A172 (cell line): Measurements from ENCODE around the gene ADARB1. TPM values are rescaled to one million over a fixed set of nuclear protein-coding genes. Genes with fewer than 3 reads are reported as not detected.

Experiments
- DNase-seq: peaks from one replicate; pipeline ENCODE4 v3.0.0-alpha.2; 2015; ENCODE audit warnings: low spot score
- total RNA-seq: library from RNA; depleted of rRNA; stranded (reverse); fragments of >200 nt; shearing (Covaris generic); gene quantifications from 2 replicates; pipeline ENCODE4 v1.2.3, GENCODE V29; 2014

The ADARB1 gene
- total RNA-seq, 1 experiment from 2014 or later = 15.7 TPM

DNA sequence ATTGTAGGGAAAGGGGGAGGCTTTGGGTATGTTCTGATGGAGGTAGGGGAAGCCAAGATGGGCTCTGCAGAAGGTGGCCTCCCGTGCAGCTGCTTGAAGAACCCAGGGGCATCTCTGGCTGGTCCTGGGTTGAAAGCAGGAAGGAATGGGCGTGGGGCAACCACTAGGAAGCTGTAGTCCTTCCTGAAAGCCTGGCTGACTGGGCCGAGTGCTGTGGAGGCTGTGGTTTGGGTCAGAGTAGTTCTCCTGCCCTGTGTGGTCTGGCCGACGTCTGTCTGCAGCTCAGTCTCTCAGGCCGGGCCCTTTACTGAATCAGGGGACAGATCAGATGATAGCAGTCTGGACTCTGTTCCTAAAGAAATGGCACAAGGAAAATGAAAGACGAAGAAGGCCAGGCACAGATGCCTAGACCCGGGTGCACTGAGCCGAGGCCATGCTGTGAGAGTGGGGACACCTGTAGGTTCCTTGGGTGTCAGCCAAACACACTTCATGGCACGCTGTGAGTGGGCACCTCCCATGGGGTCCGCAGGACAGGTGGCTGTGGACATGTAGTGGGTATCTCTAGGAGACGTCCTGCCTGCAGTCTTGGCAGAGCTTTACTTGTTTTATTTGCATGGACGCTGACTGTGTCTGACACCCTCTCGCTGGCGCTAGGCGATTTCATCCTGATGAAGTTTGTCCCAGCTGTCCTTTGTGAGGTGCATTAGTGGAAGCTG, 126.4 kb downstream of the ADARB1 start:
- DNase-seq = no peak

DNA sequence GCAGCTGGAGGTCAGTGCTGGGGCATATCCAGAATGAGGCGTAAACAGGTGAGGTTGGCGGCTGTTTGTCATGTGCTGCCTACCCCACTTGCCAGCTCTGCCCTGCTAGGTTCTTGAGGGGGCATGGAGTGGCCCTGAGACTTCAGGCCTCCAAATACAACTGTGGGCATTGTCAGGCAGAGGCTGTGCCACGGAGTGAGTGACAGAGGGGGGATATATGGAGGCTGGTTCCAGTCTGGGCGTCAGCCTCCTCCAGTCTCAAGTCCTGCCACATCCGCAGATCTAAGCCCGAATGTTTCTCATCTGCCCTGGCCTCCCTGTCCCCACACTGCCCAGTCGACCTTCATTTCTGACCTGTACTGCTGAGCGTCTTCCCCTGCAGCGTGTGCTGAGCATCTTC, 128.0 kb downstream of the ADARB1 start:
- DNase-seq = no peak

DNA sequence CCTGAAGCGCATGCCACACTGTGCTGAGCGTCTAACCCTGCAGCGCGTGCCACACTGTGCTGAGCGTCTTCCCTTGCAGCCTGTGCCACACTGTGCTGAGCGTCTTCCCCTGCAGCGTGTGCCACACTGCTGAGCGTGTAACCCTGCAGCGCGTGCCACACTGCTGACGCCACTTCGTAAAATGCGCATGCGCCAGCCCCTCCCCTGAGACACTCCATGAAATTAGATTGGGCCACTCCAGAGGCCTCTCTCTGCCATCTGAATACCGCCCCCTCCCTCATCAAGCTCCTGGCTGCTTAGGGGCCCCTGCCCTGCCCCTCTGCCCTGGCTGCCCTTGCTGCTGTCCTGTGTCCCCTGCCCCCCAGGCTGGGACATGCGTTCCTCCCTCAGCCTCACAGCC, 128.5 kb downstream of the ADARB1 start:
- no peak for DNase-seq

DNA sequence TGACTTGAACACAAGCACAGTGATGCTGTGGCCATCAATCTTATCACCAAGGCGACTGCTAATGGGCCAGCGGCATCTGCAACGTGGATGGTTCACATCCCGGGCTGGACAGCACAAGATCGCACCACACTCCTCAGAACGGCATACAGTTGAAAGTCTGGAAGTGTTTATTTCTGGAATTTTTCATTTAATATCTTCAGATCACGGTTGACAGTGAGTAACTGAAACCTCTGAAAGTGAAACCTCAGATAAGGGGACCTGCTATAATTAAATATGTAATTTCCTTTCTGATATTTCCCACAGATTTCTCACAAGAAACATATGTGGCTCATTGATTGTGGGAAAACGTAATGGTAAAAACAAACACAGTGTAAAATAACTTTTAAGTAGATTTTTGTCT, 129.6 kb downstream of the ADARB1 start:
- DNase-seq = no peak

DNA sequence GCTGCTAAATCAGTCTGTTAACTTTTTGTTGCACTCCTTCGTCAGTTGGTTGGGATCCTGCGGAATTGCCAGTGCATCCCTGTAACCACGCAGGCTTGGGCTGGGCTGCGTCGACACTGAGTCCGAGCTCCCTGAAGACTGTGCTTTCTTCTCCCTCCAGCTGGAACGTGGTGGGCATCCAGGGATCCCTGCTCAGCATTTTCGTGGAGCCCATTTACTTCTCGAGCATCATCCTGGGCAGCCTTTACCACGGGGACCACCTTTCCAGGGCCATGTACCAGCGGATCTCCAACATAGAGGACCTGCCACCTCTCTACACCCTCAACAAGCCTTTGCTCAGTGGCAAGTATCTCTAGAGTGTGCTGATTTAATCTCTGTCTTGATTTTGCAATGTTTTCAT, 130.0 kb downstream of the ADARB1 start:
- DNase-seq = no peak

DNA sequence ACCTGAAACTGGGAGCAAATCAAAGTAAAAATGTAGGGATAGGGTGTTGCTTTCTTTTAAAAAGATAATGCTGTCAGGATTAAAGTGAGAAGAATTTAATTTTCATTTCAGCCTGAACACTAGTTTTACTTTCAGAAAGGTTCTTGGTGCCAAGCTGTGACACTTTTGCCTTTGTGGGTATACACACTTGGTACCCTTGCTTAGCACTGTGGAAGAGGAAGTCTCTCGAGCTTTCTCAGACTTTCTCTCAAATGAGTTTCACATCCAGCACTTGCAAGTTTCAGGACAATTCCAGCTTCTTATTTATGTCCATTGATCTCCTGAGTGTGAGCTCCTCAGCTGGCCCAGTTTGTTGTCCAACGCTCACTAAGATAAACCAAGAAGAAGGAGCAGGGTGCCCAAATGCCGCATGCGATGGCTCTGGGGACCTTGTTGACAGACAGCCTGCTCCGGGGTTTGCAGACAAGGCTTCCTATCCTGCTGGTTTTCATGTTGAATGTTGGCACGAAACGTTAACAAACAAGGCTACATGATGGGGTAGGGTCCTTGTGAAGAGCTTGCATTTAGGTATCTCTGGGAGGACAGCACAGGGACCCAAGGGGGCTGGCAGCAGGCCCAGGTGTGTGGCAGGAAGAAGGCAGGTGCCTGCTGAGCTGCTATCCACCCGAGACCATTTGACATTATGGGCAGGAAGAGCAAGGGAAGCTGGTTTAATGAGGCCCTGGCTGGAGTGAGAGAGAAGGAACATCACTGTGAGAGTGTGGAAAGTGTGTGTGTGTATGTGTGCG, 133.7 kb downstream of the ADARB1 start:
- no peak for DNase-seq

DNA sequence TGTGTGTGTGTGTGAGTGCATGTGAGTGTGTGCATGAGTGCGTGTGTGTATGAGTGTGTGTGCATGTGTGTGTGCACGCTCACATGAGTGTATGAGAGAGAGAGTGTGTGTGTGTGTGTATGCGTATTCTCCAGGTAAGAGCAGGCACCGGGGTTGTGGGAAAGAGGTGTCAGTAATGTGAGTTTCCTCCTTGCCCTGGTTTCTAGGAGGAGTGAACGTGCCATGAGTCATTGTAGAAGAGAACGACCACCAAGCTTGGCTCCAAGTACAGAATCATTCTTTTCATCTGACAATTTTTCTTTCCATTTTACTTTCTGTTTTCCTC, 134.2 kb downstream of the ADARB1 start:
- DNase-seq = peak; percentile 40

DNA sequence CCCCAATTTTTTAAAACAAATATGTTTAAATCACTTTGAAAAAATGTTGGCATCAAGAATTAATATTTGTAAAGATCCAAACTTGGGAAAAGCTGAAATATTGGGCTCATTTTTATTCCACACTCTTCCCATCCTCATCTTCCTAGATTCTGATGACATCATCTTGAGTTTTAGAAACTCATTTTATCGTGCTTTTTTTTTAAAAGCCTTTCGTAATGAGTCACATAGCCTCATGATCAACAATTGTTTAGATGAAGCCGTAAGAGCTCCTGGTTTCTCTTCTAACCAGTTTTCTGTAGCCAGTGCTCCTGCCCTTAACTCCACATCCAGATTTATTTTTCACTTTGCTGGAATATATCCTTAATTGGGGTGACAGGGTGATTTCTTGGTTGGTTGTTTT, 134.7 kb downstream of the ADARB1 start:
- peak; percentile 66 for DNase-seq

DNA sequence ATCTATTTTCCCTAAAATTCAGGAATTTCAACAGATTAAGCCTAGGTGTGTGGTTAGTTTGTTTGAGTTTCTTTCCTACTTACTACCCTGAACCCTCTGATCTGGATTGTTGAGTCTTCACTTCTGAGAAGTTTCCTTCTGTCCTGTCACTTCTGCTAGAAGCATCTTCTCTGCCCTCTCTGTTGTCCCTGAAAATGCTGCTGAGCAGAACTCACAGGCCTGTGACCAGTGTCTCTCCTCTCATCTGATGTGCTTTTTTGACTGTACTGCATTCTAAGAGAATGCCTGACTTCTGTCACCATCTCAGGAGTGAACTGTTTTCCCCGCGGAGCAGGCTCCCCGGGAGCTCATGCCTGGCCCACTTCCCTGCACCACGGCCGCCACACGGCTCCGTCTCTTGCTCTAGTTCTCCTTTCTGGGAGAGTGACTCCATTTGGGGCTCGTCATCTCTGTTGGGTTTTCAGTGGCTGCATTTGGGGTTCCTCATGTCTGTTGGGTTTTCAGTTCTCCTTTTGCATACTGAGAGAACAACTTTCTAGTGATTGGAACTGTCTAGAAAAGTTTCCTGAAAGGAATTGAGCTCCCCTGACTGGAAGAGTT, 135.4 kb downstream of the ADARB1 start:
- no peak for DNase-seq

DNA sequence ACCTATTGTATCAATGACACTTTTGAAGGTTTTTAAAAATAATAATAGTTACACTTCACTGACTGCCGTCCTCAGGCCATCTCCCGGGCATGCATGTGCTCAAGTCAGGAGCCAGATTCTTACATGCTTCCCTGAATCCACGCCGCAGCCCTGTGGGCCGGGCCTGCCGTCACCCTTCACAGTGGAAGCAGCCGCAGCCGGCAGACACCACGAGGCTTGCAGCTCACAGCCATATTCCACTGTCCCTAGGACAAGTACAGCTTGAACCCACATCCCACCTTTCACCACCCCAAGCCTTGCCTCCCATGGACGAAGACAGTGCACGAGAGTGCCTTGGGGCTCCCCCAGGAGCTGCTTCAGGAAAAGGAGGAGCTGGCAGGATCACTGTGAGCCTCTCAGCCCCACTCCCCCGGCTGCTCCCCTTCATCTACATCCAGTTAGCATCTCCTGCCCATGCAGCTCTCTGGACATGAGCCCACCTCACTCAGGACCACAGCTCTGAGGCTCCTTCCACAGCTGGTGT, 136.1 kb downstream of the ADARB1 start:
- no peak for DNase-seq

DNA sequence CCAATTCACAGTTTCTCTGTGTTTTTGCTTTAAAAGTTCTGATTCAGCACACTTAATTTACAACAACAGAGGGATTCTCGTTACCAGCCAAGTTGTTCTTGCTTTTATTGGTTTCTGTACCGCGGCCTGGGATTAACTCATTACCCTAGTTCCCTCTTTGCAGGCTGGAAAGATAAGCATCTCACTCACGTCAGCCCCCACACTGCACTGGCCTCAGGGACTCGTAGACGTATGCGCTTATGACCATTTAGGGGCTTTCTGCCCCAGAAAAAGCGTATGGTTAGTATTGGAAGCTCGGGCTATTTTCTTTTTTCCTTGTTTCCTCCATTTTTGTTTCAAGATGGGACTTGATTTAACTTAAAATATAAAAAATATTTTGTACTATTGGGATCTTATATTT, 137.3 kb downstream of the ADARB1 start:
- no peak for DNase-seq

DNA sequence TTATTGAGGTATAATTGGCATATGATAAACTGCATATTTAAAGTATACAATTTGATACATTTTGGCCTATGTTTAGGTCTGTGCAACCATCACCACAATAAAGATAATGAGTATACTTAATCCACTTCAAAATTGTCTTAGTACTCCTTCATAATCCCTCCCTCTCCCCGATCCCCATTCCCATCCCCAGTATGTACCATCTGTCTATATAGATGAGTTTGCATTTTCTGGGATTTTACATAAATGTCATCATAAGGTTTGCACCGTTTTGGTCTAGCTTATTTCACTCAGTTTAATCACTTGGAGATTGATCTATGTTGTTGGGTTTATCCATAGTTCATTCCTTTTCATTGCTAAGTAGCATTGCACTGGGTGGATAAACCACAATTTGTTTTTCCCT, 139.0 kb downstream of the ADARB1 start:
- no peak for DNase-seq

DNA sequence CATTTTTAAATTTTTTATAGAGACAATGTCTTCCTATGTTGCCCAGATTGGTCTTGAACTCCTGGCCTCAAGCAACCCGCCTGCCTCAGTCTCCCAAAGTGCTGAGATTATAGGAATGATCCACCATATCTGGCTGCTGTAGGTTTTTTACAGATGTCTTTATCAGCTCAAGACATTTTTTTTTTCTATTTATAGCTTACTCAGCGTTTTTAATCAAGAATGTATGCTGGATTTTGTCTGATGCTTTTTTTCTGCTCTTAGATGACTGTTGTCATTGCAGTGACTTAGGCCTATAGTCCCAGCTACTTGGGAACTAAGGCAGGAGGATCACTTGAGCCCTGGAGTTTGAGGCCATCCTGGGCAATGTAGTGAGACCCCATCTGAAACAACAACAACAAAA, 140.8 kb downstream of the ADARB1 start:
- no peak for DNase-seq

DNA sequence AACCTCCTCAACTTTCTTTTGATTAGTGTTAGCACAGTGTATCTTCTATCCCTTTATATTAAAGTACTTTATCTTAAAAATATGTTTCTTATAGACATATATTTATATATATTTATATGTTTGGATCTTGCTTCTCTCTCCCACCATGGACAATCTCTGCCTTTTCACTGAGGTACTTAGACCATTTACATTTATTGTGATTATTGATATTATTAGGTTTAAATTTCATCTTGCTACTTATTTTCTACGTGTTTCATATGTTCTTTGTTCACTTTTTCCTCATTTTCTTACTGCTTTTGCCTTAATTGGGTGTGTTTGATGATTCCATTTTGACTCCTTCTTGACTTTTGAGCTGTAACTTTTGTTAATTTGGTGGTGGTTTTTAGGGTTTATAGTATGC, 142.6 kb downstream of the ADARB1 start:
- DNase-seq = no peak

DNA sequence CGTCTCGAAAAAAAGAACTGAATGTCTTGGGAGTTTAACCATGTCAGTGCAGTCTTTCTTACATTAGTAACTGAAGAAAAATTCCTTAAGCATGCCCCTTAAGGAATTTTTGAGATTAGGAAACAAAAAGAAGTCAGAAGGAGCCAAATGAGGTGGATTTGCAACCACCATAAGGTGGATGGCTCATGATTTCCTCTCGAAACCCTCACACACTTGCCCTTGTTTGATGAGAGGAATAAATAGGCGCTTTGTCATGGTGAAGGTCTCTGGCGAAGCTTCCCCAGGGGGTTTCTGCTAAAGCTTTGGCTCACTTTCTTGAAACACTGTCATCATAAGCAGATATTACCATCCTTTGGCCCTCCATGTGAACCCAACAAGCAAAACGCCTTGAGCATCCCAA, 145.1 kb downstream of the ADARB1 start:
- no peak for DNase-seq

DNA sequence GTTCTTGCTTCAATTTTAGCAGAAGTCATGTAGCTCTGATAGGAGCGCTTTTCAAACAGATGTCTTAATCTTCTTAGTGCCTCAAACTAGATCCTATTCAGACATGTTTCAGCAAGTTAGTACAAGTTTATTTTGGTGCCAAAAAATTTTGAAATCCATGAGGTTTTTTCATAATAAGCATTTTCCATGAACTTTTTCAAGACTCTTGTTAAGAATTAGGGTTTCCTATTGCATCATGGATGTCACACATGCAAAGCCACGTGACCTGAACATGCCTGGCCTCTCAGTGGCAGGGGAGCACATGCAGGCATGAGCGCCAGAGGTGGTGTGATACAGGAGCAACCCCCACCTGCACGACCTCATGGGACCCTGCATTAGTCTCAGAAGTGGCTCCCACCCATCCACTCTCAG, 145.7 kb downstream of the ADARB1 start:
- DNase-seq = no peak

DNA sequence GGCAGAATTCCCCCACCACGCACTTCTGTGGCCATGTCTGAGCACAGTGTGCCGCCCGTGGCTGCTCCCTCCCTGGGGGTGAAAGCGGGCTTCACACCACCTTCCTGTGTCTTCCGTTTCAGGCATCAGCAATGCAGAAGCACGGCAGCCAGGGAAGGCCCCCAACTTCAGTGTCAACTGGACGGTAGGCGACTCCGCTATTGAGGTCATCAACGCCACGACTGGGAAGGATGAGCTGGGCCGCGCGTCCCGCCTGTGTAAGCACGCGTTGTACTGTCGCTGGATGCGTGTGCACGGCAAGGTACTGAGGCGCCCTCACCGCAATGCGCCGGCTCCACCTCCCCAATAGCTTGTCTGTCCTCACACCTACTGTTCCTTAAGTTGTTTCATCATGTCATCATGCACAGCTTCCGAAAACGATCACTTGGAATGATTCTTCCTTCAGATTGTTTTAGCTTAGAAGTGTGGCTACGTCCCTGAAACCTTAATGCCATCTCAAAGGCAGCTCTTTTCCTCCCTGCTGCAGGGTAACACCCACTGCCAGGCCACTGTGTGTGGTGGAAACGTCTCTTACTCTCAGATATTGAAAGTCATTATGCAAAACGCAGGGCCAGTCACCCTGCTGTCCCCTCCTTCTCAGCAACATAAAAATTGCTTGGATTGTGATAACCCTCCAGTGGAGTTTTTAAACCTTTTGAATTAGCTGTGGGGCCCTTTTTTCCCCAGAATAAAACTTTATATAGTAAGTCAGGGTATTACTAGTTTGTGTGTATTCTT, 146.5 kb downstream of the ADARB1 start:
- DNase-seq = no peak

DNA sequence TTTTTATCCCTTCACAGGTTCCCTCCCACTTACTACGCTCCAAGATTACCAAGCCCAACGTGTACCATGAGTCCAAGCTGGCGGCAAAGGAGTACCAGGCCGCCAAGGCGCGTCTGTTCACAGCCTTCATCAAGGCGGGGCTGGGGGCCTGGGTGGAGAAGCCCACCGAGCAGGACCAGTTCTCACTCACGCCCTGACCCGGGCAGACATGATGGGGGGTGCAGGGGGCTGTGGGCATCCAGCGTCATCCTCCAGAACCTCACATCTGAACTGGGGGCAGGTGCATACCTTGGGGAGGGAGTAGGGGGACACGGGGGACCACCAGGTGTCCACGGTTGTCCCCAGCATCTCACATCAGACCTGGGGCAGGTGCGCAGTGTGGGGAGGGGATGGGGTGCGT, 147.6 kb downstream of the ADARB1 start:
- no peak for DNase-seq

DNA sequence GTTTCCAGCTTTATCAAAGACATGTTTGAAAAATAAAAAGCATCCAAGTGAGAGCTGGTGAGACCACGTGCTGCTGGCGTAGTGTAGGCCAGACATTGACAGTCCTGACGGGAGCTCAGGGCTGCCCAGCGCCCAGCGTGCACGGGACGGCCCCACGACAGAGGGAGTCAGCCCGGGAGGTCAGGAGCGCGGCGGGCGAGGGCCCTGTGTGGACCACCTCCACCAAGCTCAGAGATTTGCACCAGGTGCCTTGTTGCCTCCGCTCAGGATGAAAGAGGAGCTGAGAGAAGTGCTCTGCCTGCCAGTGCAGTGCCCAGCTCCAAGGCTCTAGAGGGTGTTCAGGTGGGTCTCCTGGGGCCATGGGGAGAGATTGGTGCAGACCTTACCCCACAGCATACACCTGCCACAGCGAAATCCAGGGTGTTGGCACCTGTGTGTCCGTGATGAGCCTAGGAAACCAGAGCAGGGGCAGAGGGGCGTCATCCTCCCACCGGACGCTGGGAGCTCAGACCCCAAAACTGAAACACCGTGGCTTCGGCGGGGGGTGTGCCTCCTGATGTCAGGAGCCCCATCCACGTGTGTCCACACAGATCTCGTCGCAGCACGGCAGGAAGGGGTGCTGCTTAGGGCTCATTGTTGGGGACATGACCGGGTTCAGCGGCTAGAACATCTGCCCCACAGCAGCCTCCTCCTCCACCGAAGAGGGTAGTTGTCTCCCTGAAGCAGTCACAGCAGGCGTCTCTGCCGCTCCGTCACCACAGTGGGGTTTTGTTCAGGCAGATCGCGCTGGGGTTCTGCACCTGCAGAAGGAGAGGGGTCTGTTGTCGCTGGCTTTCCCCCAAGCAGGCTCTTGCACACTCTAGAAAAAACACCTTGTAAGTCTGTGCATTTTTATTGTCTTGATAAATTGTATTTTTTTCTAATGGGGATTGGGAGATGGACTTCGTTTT, 149.1 kb downstream of the ADARB1 start:
- no peak for DNase-seq

DNA sequence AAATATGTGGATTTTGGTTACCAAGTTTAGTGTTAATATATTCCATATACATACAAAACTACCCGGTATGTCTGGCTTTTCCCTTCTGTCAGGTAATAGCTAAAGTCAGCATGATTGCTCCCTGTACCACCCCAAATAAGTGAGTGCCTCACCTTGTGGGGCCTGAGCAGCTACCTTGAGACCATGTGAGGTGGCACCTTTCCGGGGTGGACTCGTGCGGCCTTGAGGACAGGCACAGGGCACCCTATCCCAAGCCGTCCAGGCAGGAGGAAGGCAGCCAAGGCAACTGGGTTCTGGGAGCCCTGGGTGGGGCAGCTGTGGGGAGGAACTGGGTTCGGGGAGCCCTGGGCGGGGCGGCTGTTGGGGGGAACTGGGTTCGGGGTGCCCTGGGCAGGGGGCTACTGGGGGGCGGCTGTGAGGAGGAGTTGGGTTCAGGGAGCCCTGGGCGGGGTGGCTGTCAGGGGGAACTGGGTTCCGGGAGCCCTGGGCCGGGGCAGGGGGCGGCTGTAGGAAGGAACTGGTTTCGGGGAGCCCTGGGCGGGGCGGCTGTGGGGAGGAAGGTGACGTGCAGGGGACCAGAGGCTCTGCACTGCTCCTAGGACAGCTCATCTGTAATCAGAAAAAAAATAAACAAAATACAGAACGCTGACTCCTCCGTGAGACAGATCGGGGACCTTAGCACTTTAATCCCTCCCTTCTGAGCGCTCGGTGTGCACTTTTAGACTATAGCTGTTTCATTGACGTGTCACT, 150.0 kb downstream of the ADARB1 start:
- DNase-seq = peak; percentile 33
